ENCODE measurements around the gene SRC.

SRC gene

DNA sequence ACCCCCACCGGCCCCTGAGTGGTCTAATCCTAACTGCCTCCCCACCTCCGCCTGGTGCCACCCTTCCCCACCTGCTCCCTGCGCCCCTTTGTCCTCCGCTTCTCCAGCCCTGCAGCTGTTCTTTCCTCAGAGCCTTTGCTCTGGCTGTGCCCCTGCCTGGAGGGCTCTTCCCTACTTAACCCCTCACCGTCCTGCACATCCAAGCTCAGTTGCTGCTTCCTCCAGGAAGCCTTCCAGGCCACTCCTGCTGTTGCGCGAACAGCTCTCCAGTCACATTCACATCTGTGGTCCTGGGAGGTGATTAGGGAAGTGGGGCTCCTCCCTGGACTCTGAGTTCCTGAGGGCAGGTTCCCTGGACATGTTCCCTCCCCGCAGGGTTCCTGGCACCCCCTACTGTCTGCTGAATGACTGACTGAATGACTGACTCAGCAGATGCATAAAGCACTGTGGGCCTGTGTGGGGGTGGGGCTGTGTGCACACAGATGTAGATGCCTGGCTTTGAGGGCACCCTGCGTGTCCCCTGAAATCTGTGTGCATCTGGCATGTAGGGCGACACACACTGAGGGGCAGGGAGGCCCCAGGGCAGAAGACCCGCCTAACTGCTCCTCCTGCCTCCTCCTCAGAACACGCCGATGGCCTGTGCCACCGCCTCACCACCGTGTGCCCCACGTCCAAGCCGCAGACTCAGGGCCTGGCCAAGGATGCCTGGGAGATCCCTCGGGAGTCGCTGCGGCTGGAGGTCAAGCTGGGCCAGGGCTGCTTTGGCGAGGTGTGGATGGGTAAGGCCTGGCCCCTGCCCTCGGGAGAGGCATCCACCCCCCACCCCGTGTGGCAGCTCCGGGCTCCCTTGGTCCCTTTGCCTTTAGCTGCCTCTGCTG is 51.4 kb downstream of the SRC start:
- DNase-seq (ENCODE audit: low read depth, low spot score), result no peak
- POLR2A ChIA-PET, result no interaction called here
- no peak overlapping the region for H3K4me3 ChIP-seq (ENCODE audit: low read depth, low read length)
- peak; percentile 1 for TF ChIP-seq CTCF (IDR thresholded peaks at IDR 0.05; ENCODE audit: insufficient read depth, low read length, missing control alignments)
- CTCF ChIA-PET, result interaction anchor here (1.0 to 2.2 kb wide), 7 partner anchors 12 to 206 kb away, joined by 3 to 9 read pairs (median 5); no protein-coding TSS in a partner anchor

- no peak for DNase-seq (ENCODE audit: low read depth, low spot score)
- no peak overlapping the region for H3K4me3 ChIP-seq (ENCODE audit: low read depth, low read length)
- CTCF ChIA-PET, result interaction anchor here (1.0 to 2.2 kb wide), 4 partner anchors 12 to 136 kb away, joined by 3 to 9 read pairs (median 5); no protein-coding TSS in a partner anchor
- POLR2A ChIA-PET, result no interaction called here
- TF ChIP-seq CTCF (IDR thresholded peaks at IDR 0.05; ENCODE audit: insufficient read depth, low read length, missing control alignments), result no peak
These were observed 52.2 kb downstream of the SRC start for GRCh38 chr20:37397954-37398749.

GRCh38 chr20:37398750-37399621 is 53.0 kb downstream of the SRC start:
- CTCF ChIA-PET, result interaction anchor here (1.0 to 1.4 kb wide), 5 partner anchors 13 to 136 kb away, joined by 3 to 6 read pairs (median 4); no protein-coding TSS in a partner anchor
- H3K4me3 ChIP-seq (ENCODE audit: low read depth, low read length), result no peak overlapping the region
- no peak for TF ChIP-seq CTCF (IDR thresholded peaks at IDR 0.05; ENCODE audit: insufficient read depth, low read length, missing control alignments)
- POLR2A ChIA-PET, result interaction anchor here (0.6 kb wide), 1 partner anchor 130 kb away, joined by 3 read pairs; no protein-coding TSS in a partner anchor
- no peak for DNase-seq (ENCODE audit: low read depth, low spot score)

DNA sequence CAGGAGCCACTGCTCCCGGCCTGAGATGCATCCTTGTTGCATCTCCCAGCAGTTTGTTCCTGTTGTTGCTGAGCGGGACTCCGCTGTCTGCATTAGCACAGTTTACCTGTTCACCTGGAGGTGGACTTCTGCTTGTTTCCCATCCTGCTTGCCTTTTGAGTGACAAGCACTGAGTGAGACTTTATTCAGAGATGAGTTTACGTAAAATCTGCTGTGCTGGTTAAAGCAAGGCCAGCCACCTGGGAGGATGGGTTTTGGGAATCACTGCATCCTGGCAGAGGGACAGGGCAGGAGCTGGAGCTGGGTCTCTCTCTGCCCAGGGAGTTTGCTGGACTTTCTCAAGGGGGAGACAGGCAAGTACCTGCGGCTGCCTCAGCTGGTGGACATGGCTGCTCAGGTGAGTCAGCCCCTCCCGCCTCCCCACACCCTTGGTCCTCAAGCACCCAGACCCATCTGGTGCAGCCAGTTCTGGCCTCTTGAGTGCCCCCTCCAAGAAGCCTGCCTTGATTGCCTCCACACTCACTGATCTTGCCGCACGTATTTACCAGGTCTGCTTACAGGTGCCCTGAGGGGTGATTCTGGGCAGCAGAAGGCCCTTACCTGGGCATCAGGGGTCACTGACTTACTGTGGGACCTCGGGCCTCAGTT is 55.5 kb downstream of the SRC start:
- ChIA-PET CTCF (no interaction called here), POLR2A (no interaction called here)
- no peak overlapping the region for H3K4me3 ChIP-seq (ENCODE audit: low read depth, low read length)
- DNase-seq (ENCODE audit: low read depth, low spot score), result no peak
- no peak for TF ChIP-seq CTCF (IDR thresholded peaks at IDR 0.05; ENCODE audit: insufficient read depth, low read length, missing control alignments)

DNA sequence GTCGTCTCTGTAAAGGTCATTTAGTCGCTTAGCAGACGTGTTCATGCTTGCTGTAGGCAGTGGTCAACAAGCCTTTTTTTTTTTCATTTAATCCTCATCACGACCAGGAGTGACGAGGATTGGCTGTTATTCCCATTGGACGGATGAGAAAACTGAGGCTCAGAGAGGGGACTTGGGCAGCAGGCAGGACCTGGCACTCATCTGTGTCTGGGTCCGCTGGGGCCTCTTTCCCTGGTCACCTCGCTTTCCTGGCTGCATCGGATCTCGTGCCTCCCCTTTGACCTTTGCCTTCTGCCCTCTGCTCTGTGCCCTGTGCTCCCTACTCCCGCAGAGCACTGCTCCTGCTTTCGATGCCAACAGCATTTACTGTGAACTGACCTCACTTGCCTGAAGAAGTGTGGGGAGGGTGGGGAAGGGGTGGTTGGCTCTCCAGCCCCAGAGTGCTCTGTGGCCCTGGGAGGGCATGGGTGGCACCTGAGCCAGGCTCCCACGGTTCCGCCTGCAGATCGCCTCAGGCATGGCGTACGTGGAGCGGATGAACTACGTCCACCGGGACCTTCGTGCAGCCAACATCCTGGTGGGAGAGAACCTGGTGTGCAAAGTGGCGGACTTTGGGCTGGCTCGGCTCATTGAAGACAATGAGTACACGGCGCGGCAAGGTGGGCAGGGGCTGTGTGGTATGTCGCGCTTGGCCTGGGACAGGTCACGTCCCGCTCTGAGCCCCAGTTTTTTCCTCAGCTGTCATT is 56.2 kb downstream of the SRC start:
- no peak for DNase-seq (ENCODE audit: low read depth, low spot score)
- POLR2A ChIA-PET, result no interaction called here
- CTCF ChIA-PET, result interaction anchor here (1.2 kb wide), 1 partner anchor 132 kb away, joined by 4 read pairs; no protein-coding TSS in a partner anchor
- no peak for TF ChIP-seq CTCF (IDR thresholded peaks at IDR 0.05; ENCODE audit: insufficient read depth, low read length, missing control alignments)
- no peak overlapping the region for H3K4me3 ChIP-seq (ENCODE audit: low read depth, low read length)

Measured in AG04449 (cell line).